ENCODE results near the gene FCHO1. TPM values are rescaled to one million over a fixed set of nuclear protein-coding genes. Genes with fewer than 3 reads are reported as not detected.
"Not testable (repeated sequence)": the region's sequence is repeated elsewhere in the genome, so short reads cannot be mapped to it uniquely, and the experiment has no call there.

Gene FCHO1
- total and polyA plus RNA-seq, 3 donors from 2014 or later: 9.8 to 15.6 (median 12.8) TPM

DNA sequence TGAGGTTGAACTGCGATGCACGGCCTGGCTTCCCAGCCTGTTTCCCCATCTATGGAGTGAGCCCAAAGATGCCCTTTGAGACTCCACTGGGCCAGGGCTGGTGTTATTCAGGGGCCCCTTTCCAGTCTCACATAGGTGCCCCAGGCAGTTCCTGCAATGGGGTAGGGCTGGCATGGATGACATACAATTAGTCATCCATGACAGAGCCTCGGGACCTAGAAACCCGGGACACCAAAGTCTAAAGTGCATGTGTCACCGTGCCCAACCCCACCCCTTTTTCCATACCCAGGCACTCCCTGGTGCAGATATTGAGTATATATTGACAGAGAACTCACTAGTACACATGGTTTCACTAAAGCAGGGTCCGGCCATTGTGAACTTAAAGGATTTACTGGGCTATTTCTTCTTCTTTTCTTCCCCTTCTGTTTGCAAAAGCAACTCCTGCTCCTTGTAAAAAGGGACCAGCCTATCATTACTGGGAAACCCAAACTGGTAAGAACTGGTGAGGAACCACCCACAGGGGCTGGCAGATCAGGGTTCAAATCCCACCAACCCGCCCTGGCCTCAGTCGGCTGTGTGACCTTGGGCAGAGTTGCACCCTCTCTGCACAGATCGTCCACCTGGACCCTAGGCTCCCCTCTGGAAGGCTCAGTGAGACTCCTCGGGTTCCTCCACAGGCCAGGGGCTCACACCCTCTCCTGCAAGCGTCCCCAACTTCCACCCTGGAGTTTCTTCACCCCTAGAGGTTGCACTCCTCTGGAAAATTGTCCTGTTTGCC is 46.3 kb downstream of the FCHO1 start:
- Histone ChIP-seq H3K27me3 (no peaks in the 10 kb centered on the region), H3K4me3 (no peak overlapping the region), H3K4me1 (peaks cover 11% of the 10 kb centered on the region), H3K27ac (no peak overlapping the region), H3K9me3 (no peaks in the 10 kb centered on the region), H3K36me3 (ENCODE audit: low read depth, missing control alignments) (no peaks in the 10 kb centered on the region)
- TF ChIP-seq, protein P1, sequence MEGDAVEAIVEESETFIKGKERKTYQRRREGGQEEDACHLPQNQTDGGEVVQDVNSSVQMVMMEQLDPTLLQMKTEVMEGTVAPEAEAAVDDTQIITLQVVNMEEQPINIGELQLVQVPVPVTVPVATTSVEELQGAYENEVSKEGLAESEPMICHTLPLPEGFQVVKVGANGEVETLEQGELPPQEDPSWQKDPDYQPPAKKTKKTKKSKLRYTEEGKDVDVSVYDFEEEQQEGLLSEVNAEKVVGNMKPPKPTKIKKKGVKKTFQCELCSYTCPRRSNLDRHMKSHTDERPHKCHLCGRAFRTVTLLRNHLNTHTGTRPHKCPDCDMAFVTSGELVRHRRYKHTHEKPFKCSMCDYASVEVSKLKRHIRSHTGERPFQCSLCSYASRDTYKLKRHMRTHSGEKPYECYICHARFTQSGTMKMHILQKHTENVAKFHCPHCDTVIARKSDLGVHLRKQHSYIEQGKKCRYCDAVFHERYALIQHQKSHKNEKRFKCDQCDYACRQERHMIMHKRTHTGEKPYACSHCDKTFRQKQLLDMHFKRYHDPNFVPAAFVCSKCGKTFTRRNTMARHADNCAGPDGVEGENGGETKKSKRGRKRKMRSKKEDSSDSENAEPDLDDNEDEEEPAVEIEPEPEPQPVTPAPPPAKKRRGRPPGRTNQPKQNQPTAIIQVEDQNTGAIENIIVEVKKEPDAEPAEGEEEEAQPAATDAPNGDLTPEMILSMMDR (IDR thresholded peaks at IDR 0.05): no peak
- no peak for TF ChIP-seq POLR2A (IDR thresholded peaks at IDR 0.05)
- DNase-seq: no peak
- intact Hi-C loops (cut with DNase I; ENCODE audit: low total_unique reads): no loop called here
- 70 to 80% methylated on average over 7 to 11 of the region's 11 CpGs for WGBS, 2 donors

DNA sequence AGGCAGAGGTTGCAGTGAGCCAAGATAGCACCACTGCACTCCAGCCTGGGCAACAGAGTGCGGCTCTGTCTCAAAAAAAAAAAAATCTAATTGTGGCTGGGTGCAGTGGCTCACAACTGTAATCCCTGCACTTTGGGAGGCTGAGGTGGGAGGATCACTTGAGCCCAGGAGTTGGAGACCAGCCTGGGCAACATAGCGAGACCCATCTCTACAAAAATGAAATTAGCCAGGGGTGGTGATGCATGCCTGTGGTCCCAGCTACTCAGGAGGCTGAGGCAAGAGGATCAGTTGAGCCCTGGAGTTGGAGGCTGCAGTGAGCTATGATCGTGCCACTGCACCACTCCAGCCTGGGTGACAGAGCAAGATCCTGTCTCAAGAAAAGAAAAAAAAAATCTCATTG is 47.3 kb downstream of the FCHO1 start:
- H3K4me1 ChIP-seq: peaks cover 11% of the 10 kb centered on the region
- intact Hi-C loops (cut with DNase I; ENCODE audit: low total_unique reads); H3K4me3 ChIP-seq; H3K36me3 ChIP-seq (ENCODE audit: low read depth, missing control alignments); DNase-seq; H3K27me3 ChIP-seq; H3K27ac ChIP-seq; H3K9me3 ChIP-seq: not testable (repeated sequence)
- 91 to 92% methylated on average over 3 of the region's 3 CpGs for WGBS, 2 donors

DNA sequence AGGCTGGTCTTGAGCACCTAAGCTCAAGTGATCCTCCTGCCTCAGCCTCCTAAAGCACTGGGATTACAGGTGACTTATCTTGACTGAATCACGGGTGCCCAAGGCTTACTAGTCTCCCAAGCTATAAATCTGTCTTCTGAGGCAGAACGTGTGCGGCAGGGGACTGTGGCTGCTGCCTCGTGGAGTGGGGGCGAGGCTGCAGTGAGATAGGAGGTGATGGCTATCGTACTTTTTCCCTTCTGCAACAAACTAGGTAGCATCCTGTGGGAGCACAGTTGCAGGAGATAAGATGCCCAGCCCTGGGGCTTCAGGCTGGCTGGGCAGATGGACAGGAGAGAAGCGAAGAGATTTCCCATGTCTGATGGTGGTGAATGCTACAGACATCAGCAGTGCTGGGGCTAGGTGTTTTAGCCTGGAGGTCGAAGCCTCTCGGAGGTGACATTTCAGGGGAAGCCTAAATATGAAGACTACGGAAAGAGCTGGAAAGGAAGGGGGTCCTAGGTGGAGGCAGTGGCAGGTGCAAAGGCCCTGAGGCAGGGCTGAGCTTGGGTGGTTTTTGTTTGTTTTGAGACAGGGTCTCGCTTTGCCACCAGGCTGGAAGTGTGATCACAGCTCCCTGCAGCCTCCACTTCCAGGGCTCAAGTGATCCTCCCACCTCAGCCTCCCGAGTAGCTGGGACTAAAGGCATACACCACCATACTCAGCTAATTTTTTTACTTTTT is 51.0 kb downstream of the FCHO1 start:
- intact Hi-C loops (cut with DNase I; ENCODE audit: low total_unique reads): no loop called here
- no peak for TF ChIP-seq POLR2A (IDR thresholded peaks at IDR 0.05)
- no peak for DNase-seq
- no peaks in the 10 kb centered on the region for H3K36me3 ChIP-seq (ENCODE audit: low read depth, missing control alignments)
- WGBS, 2 donors: 75 to 79% methylated on average over 12 of the region's 12 CpGs
- no peaks in the 10 kb centered on the region for H3K4me1 ChIP-seq
- H3K27me3 ChIP-seq: no peaks in the 10 kb centered on the region
- no peak overlapping the region for H3K4me3 ChIP-seq
- H3K9me3 ChIP-seq: no peaks in the 10 kb centered on the region
- H3K27ac ChIP-seq: no peak overlapping the region

DNA sequence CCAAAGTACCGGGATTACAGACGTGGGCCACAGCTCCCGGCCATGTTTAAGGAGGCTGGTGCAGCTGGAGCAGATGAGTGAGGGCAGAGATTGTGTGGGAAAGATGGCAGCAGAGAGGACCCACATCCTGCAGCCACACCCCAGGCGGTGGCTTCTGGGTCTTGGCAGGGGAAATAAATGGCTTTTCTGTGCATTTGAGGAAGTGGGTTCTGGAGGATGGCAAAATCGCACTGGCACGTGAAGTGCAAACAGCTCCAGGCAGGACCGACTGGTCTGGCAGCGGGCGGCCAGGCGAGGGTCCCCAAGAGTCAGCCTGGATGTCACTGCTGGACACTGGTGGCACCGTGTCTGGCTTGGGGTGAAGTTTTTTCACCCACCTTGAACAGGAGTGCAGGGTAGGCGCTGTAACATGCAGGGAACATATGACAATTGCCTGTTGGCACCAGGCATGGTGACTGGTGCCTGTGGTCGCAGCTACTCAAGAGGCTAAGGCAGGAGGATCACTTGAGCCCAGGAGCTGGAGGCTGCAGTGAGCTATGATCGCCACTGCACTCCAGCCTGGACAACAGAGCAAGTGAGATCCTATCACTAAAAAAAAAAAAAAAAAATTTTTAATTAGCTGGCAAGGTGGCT is 52.1 kb downstream of the FCHO1 start:
- H3K4me3 ChIP-seq: no peak overlapping the region
- TF ChIP-seq, protein P1 (IDR thresholded peaks at IDR 0.05): no peak
- no peak for TF ChIP-seq POLR2A (IDR thresholded peaks at IDR 0.05)
- H3K27ac ChIP-seq: no peak overlapping the region
- H3K9me3 ChIP-seq: no peaks in the 10 kb centered on the region
- no peak for DNase-seq
- H3K4me1 ChIP-seq: no peaks in the 10 kb centered on the region
- no peaks in the 10 kb centered on the region for H3K36me3 ChIP-seq (ENCODE audit: low read depth, missing control alignments)
- intact Hi-C loops (cut with DNase I; ENCODE audit: low total_unique reads): no loop called here
- H3K27me3 ChIP-seq: no peaks in the 10 kb centered on the region
- WGBS, 2 donors: 81 to 91% methylated on average over 7 to 14 of the region's 14 CpGs

DNA sequence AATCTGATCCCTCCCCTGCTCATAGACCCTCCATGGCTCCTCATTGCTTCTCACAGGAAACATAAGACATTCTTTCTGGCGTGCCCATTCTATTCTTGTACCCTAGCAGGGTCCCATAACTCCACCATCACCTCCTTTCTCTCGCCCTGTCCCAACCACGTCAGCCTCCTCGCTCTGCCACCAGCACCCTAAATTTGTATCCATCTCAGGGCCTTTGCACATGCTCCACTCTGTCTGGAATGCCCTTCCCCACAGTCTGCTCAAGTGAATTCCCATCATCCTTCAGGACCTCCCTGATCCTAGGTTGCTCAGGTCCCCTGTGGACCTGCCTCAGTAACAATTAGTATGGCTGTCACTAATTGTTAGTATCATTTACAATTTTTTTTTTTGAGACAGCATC is 54.1 kb downstream of the FCHO1 start:
- 94 to 98% methylated on average over 4 of the region's 4 CpGs for WGBS, 2 donors
- TF ChIP-seq, protein P1 (IDR thresholded peaks at IDR 0.05): no peak
- no peak for TF ChIP-seq POLR2A (IDR thresholded peaks at IDR 0.05)
- DNase-seq: no peak
- intact Hi-C loops (cut with DNase I; ENCODE audit: low total_unique reads): no loop called here
- no peaks in the 10 kb centered on the region for H3K4me1 ChIP-seq
- no peaks in the 10 kb centered on the region for H3K9me3 ChIP-seq
- no peaks in the 10 kb centered on the region for H3K36me3 ChIP-seq (ENCODE audit: low read depth, missing control alignments)
- H3K4me3 ChIP-seq: no peak overlapping the region
- H3K27me3 ChIP-seq: no peaks in the 10 kb centered on the region
- H3K27ac ChIP-seq: no peak overlapping the region

Measured in testis (tissue), 3 donors.